Measurements from ENCODE around the gene MFSD6. TPM values are rescaled to one million over a fixed set of nuclear protein-coding genes. Genes with fewer than 3 reads are reported as not detected.

MFSD6 gene
- total and polyA plus RNA-seq, 9 donors = 7.7 to 68.1 (median 11.8) TPM

GRCh38 chr2:190441564-190441963 is 33.4 kb downstream of the MFSD6 start:
- H3K4me3 ChIP-seq = no peak overlapping the region
- TF ChIP-seq EP300 (IDR thresholded peaks at IDR 0.05) (no peak), CTCF (IDR thresholded peaks at IDR 0.05) (no peak)
- no peaks in the 10 kb centered on the region for H3K27me3 ChIP-seq
- H3K9me3 ChIP-seq = no peaks in the 10 kb centered on the region
- WGBS, 3 donors = 75 to 80% (median 75%) methylated on average over 4 of the region's 4 CpGs
- no peak overlapping the region for H3K27ac ChIP-seq
- H3K36me3 ChIP-seq = no peaks in the 10 kb centered on the region
- DNase-seq = no peak
- H3K4me1 ChIP-seq (ENCODE audit: insufficient read depth) = peaks cover 9% of the 10 kb centered on the region
- intact Hi-C loops (cut with DNase I) = no loop called here

GRCh38 chr2:190443055-190443454 is 34.9 kb downstream of the MFSD6 start:
- Histone ChIP-seq H3K9me3 (no peaks in the 10 kb centered on the region), H3K27ac (no peak overlapping the region), H3K4me1 (ENCODE audit: insufficient read depth) (peaks cover 9% of the 10 kb centered on the region), H3K4me3 (no peak overlapping the region), H3K27me3 (no peaks in the 10 kb centered on the region), H3K36me3 (no peaks in the 10 kb centered on the region)
- TF ChIP-seq POLR2A (IDR thresholded peaks at IDR 0.05) (no peak), EP300 (IDR thresholded peaks at IDR 0.05) (no peak), CTCF (IDR thresholded peaks at IDR 0.05) (no peak)
- intact Hi-C loops (cut with DNase I) = no loop called here
- no peak for DNase-seq
- WGBS, 3 donors = 83 to 89% (median 87%) methylated on average over 2 of the region's 2 CpGs

GRCh38 chr2:190443778-190444481 is 35.8 kb downstream of the MFSD6 start:
- no peak for DNase-seq
- Histone ChIP-seq H3K27ac (no peak overlapping the region), H3K27me3 (no peaks in the 10 kb centered on the region), H3K9me3 (no peaks in the 10 kb centered on the region), H3K36me3 (no peaks in the 10 kb centered on the region), H3K4me3 (no peak overlapping the region), H3K4me1 (ENCODE audit: insufficient read depth) (peaks cover 9% of the 10 kb centered on the region)
- TF ChIP-seq EP300 (IDR thresholded peaks at IDR 0.05) (no peak), POLR2A (IDR thresholded peaks at IDR 0.05) (no peak), CTCF (IDR thresholded peaks at IDR 0.05) (no peak)
- WGBS, 3 donors = 71 to 75% (median 74%) methylated on average over 3 of the region's 3 CpGs
- intact Hi-C loops (cut with DNase I) = no loop called here

GRCh38 chr2:190444976-190445375 is 36.8 kb downstream of the MFSD6 start:
- intact Hi-C loops (cut with DNase I) = no loop called here
- 81 to 97% (median 95%) methylated on average over 1 of the region's 1 CpG for WGBS, 3 donors
- Histone ChIP-seq H3K36me3 (no peaks in the 10 kb centered on the region), H3K4me1 (ENCODE audit: insufficient read depth) (peaks cover 9% of the 10 kb centered on the region), H3K27ac (no peak overlapping the region), H3K9me3 (no peaks in the 10 kb centered on the region), H3K4me3 (no peak overlapping the region), H3K27me3 (no peaks in the 10 kb centered on the region)
- no peak for TF ChIP-seq CTCF (IDR thresholded peaks at IDR 0.05)
- no peak for TF ChIP-seq EP300 (IDR thresholded peaks at IDR 0.05)
- TF ChIP-seq POLR2A (IDR thresholded peaks at IDR 0.05) = no peak
- no peak for DNase-seq

Data from ovary (tissue), 9 donors.